GM21390 (cell line): ENCODE data around the gene TRIO.
"Not testable (repeated sequence)": the region's sequence is repeated elsewhere in the genome, so short reads cannot be mapped to it uniquely, and the experiment has no call there.

ENCODE experiments used
- ATAC-seq: cut with Tn5 transposase; IDR thresholded peaks from one replicate; pipeline ENCODE4 v1.9.1; 2021; ENCODE audit not compliant: unreplicated experiment

TRIO gene

GRCh38 chr5:14518638-14519037 lies 375.5 kb downstream of the TRIO start:
- no peak for ATAC-seq

- ATAC-seq: no peak
Observed at GRCh38 chr5:14521748-14522147, 378.6 kb downstream of the TRIO start.

- ATAC-seq: no peak
Observed at GRCh38 chr5:14522721-14523120, 379.6 kb downstream of the TRIO start.

GRCh38 chr5:14523243-14524034 lies 380.3 kb downstream of the TRIO start:
- ATAC-seq: no peak

- ATAC-seq: no peak
Observed at GRCh38 chr5:14525397-14525796, 382.3 kb downstream of the TRIO start.

- no peak for ATAC-seq
Observed at GRCh38 chr5:14526493-14526892, 383.4 kb downstream of the TRIO start.

GRCh38 chr5:14528115-14528514 lies 385.0 kb downstream of the TRIO start:
- no peak for ATAC-seq

GRCh38 chr5:14528926-14529325 lies 385.8 kb downstream of the TRIO start:
- ATAC-seq: no peak

GRCh38 chr5:14531668-14532067 lies 388.5 kb downstream of the TRIO start:
- ATAC-seq: no peak

GRCh38 chr5:14532180-14532579 lies 389.0 kb downstream of the TRIO start:
- ATAC-seq: no peak

GRCh38 chr5:14534773-14535172 lies 391.6 kb downstream of the TRIO start:
- no peak for ATAC-seq

GRCh38 chr5:14545308-14545707 lies 402.2 kb downstream of the TRIO start:
- no peak for ATAC-seq

- no peak for ATAC-seq
Observed at GRCh38 chr5:14545862-14546261, 402.7 kb downstream of the TRIO start.

GRCh38 chr5:14547666-14548065 lies 404.5 kb downstream of the TRIO start:
- ATAC-seq: no peak

GRCh38 chr5:14551211-14551610 lies 408.1 kb downstream of the TRIO start:
- ATAC-seq: no peak

- ATAC-seq: no peak
Observed at GRCh38 chr5:14552017-14552416, 408.9 kb downstream of the TRIO start.

GRCh38 chr5:14554288-14554687 lies 411.1 kb downstream of the TRIO start:
- not testable (repeated sequence) for ATAC-seq

- no peak for ATAC-seq
Observed at GRCh38 chr5:14556015-14556414, 412.9 kb downstream of the TRIO start.

- no peak for ATAC-seq
Observed at GRCh38 chr5:14557203-14557770, 414.1 kb downstream of the TRIO start.

GRCh38 chr5:14557791-14558415 lies 414.8 kb downstream of the TRIO start:
- ATAC-seq: no peak
